OCI-M2 (cell line): ENCODE measurements around the gene TNS3.

Experiments
- DNase-seq: peaks from one replicate; lab custom pipeline; 2025; ENCODE audit not compliant: unreplicated experiment; lab: John Stamatoyannopoulos, UW

Gene TNS3

GRCh38 chr7:47489624-47490023 lies 92.3 kb downstream of the TNS3 start:
- DNase-seq, result no peak

- no peak for DNase-seq
These were observed 93.0 kb downstream of the TNS3 start for GRCh38 chr7:47488969-47489342.

- DNase-seq, result no peak
These were observed 93.5 kb downstream of the TNS3 start for GRCh38 chr7:47488201-47488968.

DNA sequence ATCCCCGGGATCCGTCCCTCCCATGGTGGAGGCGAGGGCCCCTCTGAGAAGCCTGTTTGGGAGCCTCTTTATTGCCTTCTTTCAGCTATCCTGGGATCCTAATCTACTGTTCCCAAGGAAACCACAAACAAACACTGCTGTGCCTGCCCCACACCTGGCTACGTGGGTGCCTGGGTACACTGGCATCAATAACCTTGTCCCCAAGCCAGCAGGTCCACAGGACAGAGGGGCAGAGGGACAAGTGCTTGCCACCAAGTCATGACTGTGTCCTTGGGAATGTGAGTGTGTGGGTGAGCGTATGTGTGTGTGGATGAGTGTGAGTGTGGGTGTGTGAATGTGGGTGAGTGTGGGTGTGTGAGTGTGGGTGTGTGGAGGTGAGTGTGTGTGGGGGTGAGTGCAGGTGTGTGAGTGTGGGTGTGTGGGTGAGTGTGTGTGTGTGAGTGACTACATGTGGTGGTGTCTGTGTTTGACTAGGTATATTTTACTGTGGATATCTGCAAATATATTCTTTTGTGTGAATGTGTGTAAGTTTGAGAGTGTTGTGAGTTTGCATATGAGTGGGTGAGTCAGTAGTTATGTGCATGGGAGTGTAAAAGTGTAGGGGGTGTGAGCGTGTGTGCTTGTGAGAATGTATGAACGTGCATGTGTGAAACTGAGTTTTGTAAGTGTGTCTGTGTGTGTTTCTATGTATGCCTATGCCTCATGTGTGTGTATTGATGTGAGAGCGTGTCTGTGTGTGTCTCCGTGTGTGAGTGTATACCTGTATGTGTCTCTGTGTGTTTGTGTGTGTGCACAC lies 96.1 kb downstream of the TNS3 start:
- no peak for DNase-seq

- DNase-seq, result no peak
These were observed 96.8 kb downstream of the TNS3 start for GRCh38 chr7:47484923-47485639.

DNA sequence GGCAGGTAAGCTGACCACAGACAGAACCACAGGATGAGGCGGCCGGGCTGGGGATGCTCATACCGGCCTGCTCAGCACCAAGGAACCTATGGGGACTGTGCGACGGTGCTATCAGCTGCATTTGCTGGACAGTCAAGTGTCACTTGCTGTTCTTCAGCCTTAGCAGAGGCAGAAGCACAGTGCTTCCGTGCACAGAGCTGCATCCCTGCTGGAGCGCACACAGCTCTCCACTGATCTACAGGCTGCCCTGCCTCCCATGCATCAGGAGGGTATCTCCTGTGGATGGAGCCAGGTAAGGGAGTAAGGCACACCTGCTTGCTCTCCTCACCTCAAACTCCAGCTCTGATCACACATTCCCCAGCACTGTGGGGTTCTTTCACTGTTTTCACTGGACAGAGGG lies 97.5 kb downstream of the TNS3 start:
- DNase-seq, result no peak

DNA sequence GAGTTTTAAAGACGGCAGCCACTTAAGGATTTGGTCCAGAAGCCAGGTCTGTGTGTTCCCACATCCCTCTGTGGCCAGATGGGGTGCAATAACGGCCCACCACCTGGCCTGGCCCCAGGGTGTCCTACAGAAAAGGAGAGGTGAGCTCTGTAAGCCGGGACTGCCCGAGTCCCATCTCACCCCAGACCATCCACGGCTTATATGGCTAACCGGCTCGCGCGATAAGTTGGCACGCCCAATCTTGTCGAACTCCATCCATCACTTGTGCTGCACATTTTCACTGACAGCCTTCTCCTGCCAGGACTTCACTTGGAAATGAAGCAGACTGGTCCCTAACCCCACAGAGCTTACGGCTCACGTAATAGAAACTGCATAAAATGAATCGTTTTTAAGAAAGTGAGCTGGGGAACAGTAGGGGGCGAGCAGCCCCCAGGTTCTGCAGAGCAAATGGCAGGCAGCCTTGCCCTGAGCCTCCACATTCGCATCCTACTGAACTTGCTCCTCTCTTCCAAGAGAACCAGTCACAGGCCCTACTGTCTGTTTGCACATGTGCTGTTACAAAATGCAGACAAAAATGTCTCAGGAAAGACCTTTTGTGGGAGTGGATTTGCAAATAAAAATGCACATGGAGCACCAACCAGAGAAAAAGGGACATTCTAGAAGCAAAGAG lies 98.2 kb downstream of the TNS3 start:
- no peak for DNase-seq

DNA sequence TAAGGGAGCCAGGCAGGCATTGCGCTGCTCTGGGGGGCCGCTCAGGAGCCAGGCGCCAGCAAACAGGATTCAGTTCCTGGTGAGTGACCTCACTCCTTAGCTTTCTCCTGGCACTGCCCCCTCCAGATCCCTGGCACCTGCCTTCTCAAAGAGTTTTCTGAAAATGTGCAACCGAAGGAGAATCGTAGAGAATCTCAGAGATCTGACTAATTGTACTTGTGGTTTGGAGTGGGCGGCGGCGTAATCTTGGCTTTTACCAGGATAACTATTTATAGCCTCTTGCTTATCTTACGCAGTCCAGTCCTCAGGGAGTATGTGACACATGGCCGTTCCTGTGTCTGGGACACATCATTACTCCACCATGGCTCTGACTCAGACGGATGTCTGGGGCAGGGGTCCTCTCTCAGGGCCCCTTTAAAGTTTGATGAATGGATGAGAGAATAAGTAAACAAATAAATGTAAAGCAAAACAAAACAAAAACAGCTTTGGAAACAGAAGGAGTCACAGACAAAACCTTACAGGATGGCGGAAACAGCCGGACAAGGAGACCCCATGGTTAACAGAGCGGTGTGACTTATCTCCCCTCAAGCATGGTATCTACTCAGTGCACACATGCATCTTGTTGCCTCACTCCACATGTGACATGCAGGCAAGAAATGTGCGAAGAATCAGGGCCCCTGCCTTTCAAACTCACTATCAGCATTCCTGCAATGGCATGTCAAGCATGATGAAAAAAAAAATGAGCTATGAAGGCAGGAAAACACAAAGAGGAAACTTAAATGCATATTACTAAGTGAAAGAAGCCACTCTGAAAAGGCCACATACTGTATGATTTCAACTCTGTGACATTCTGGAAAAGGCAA lies 99.7 kb downstream of the TNS3 start:
- DNase-seq, result no peak

GRCh38 chr7:47481541-47482012 lies 100.3 kb downstream of the TNS3 start:
- no peak for DNase-seq

GRCh38 chr7:47480576-47481538 lies 101.1 kb downstream of the TNS3 start:
- no peak for DNase-seq

DNA sequence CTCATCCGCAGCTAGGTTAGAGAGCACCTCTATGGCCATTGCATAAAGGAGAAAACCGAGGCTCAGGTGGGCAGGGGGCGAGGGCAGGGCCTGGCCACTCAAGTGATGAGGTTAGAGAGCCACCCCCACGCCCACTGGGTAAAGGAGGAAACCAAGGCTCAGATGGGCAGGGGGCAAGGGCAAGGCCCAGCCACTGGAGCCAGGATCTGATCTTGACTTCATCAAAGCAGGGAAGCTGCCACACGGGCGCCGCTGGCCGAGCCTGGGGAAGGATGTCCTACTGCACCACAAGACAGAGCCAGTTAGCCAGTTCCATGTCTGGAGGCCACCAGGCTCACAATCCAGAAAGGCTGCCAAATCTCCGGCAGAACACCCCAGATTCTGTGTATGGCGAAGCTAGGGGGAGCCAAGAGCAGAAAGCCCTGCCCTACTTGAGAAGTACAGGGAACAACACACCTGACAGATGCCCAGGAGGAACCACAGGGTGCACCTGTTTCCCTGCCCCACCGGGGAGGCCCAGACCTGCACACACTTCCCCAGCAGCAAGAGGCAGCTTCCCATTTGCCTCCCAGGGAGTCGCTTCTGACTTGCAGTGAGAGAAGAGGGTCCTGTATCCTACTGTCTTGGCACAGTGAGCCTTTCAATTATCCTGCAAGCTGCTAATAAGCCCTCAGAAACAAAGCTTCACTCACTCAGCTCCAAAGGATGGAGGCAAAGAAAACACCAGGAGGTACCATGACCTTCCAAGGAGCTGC lies 101.9 kb downstream of the TNS3 start:
- DNase-seq, result no peak

DNA sequence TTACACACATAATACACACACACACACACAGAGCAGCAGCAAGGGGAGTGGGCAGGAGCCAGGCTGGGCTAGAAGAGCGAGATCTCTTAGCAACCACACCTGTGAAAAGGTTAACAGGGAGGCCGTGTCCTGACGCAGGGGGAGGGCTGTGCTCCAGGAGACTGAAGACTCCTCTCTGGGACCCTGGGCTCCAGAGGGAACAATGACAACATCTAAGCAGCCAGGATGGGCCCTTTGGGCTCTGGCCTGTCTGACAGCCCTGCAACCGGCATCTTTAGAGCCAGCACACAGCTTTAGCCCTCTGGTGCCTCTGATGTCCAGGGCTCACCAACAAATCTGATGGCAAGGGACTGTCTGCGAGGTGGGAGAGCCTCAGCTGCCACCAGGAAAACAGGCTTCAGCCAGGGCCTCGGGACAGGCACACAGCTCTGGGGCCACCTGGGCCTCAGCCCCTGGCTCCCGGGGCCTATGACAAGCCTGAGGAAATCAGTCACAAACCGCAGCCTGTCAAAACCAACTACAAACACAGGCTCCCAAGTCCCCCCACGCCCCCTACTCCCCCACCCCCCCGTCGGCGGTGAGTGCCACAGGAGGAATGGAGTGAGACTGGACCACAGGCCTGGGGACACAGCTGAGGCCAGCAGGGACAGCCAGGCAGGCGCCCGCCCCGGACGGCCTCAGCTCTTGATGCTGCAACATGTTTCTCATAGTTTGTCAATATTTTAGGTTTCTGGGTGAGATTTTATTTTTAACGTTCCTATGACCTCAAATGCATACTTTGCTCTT lies 102.8 kb downstream of the TNS3 start:
- DNase-seq, result no peak

- DNase-seq, result no peak
These were observed 103.9 kb downstream of the TNS3 start for GRCh38 chr7:47478017-47478344.

- DNase-seq, result no peak
These were observed 104.5 kb downstream of the TNS3 start for GRCh38 chr7:47477191-47478016.

DNA sequence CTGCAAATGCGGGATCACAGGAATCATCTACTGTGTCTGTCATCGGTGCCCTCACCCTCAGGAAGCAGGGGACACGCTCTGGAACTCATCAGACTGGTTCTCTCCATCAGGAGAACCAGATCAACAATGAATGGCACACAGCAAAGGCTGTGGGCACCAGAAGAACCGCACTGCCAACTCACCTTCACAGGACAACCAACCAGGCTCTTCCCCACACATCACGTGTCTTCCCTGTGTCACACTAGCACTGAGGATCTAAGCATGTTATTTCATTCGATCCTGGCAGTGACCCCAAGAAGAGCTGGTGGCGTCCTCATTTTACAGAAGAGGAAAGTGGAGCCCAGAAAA lies 106.1 kb downstream of the TNS3 start:
- no peak for DNase-seq

DNA sequence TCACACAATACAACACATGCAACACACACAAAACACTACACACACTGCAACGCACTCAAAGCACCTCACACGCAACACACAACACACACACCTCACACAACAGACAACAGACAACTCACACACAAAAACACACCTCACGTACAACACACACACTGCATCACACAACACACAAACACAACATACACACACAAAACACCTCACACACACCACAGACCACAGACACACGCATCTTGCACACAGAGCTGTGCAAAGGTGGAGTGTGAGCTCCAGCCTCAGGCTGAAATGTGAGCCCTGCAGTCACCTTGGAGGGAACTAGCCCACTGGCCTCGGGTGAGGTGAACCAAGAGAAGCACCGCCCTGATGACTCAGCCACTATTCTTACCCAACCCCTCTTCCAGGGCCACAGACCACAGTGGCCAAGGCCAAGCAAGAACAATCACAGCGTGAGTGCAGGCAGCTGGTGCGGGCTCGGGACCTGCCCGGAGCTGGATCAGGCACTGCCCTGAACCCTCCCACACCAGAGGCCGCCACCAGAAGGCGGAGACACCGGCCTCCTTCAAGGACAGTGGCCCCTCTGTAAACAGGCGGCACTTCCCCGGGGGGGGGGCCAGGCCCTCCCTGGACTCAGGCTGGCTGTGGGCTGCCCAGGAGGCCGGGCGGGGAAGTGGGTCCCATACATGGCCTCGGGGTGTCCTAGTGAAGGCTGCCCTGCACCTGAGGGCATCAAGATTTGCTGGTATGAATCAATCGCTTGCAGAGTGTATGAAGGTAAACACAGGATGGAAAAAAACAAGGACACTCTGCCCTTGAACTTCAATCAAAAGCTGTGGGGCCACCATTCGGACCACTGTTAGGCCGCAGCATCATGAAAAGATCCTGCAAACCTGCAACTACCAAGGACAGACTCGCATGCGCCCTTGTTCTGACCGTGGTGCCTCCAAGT lies 106.7 kb downstream of the TNS3 start:
- no peak for DNase-seq
